ENCODE results near the gene SF3B2. TPM values are rescaled to one million over a fixed set of nuclear protein-coding genes. Genes with fewer than 3 reads are reported as not detected.

SF3B2 gene
- total and polyA plus RNA-seq, 9 donors, result 113 to 203 (median 189) TPM

DNA sequence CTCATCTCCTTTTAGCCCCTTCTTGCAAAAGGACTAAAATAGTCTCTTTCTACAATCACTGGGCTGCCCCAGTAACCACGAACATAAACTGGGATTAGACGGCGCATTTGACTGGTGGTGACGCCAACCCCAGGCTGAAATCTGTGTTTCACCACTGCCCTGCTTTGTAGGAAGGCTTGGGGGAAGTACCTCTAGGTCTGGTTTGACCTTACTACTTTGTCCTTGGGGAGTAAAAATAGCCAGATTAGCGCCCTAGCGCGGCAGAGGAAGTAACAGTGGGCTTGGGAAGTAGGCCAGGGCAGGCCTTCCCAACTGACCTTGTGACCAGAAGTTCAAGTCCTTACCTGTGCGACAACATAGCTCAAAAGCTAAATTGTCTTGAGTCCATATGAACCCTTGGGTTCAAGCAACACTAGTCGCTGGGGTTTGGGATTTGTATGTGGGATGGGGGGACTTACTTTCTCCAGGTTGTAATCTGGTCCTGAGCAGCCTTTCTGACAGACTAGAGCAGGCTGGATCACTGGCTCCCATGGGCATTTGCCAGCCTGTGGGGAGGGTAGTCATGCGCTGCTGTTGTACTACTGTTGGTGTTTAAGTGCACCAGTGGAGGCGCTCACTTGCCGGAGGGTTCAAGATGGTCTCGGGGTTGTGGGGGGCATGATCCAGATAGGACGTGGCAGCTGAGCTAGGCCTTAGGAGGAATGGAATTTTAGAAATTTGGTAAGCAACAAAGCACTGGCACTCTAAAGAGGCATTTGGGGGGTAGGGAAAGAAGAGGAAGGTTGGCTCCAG lies 17.0 kb downstream of the SF3B2 start:
- Histone ChIP-seq H3K36me3 (no peaks in the 10 kb centered on the region), H3K9me3 (no peaks in the 10 kb centered on the region), H3K4me1 (ENCODE audit: insufficient read depth) (peaks cover 12% of the 10 kb centered on the region), H3K27me3 (no peaks in the 10 kb centered on the region), H3K4me3 (peak overlapping the region; percentile 58), H3K27ac (peak overlapping the region; percentile 85 to 86)
- intact Hi-C loops (cut with DNase I), result loop anchor here in 1 of 4 donors (10.0 kb wide), 1 partner anchor 1784 kb away; the partner anchor contains the start of genes BAD and GPR137
- TF ChIP-seq EP300 (IDR thresholded peaks at IDR 0.05) (no peak), POLR2A (IDR thresholded peaks at IDR 0.05) (no peak)
- TF ChIP-seq, protein P1, sequence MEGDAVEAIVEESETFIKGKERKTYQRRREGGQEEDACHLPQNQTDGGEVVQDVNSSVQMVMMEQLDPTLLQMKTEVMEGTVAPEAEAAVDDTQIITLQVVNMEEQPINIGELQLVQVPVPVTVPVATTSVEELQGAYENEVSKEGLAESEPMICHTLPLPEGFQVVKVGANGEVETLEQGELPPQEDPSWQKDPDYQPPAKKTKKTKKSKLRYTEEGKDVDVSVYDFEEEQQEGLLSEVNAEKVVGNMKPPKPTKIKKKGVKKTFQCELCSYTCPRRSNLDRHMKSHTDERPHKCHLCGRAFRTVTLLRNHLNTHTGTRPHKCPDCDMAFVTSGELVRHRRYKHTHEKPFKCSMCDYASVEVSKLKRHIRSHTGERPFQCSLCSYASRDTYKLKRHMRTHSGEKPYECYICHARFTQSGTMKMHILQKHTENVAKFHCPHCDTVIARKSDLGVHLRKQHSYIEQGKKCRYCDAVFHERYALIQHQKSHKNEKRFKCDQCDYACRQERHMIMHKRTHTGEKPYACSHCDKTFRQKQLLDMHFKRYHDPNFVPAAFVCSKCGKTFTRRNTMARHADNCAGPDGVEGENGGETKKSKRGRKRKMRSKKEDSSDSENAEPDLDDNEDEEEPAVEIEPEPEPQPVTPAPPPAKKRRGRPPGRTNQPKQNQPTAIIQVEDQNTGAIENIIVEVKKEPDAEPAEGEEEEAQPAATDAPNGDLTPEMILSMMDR (IDR thresholded peaks at IDR 0.05), result no peak
- WGBS, 3 donors, result 14 to 33% (median 14%) methylated on average over 14 of the region's 14 CpGs
- DNase-seq, result peak; percentile 47 to 63 (median 57)

- H3K27ac ChIP-seq, result peak within 1 kb of the TSS; percentile 85 to 86
- peak; percentile 70 to 86 (median 81) for DNase-seq
- H3K27me3 ChIP-seq, result no peaks in the 10 kb centered on the region
- intact Hi-C loops (cut with DNase I), result loop anchor here in 1 of 4 donors (10.0 kb wide), 1 partner anchor 1785 kb away; the partner anchor contains the start of genes BAD and GPR137
- H3K9me3 ChIP-seq, result no peaks in the 10 kb centered on the region
- TF ChIP-seq, protein P1 (IDR thresholded peaks at IDR 0.05), result peak in 2 of 3 donors; percentile 32 to 43
- TF ChIP-seq POLR2A (IDR thresholded peaks at IDR 0.05), result peak; percentile 28
- TF ChIP-seq EP300 (IDR thresholded peaks at IDR 0.05), result no peak
- H3K4me1 ChIP-seq (ENCODE audit: insufficient read depth), result peaks cover 12% of the 10 kb centered on the region
- 0 to 1% (median 1%) methylated on average over 40 to 120 of the region's 120 CpGs for WGBS, 3 donors
- peak within 1 kb of the TSS; percentile 58 for H3K4me3 ChIP-seq
- no peaks in the 10 kb centered on the region for H3K36me3 ChIP-seq
Observed at GRCh38 chr11:66069715-66070603, 17.8 kb downstream of the SF3B2 start, which contains the start of gene PACS1. PACS1 (plus strand) TSS chr11:66070272; CDS start chr11:66070487, 215 bp downstream.

DNA sequence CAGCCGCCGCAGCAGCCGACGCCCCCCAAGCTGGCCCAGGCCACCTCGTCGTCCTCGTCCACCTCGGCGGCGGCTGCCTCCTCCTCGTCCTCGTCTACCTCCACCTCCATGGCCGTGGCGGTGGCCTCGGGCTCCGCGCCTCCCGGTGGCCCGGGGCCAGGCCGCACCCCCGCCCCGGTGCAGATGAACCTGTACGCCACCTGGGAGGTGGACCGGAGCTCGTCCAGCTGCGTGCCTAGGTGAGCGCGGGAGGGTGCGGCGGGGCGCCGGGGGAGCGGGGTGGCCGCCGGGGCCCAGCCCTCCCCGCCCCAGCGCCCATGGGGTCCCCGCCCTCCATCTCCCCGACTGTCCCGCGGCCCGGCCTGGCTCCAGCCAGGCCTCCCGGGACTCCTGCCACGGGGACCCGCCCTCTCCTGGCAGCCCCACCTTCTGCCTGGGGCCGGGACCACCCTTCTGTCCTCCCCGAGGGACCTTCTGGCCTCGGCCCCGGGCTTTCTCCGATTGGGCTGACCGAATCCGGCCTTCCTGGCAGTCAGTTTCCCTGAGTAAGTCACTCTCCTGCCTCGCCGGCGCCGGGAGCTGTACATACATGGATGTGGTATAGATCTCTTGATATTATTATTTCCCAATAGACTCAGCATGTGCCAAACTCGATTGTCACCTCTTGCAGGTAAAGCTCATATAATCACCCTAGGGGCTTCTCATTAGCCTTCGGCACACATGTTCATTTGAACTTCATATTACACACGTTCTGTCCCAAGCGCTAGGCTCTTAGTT lies 18.6 kb downstream of the SF3B2 start:
- peak; percentile 47 to 70 (median 64) for DNase-seq
- H3K36me3 ChIP-seq, result no peaks in the 10 kb centered on the region
- intact Hi-C loops (cut with DNase I), result no loop called here

GRCh38 chr11:66071381-66071801 lies 19.2 kb downstream of the SF3B2 start:
- peak overlapping the region; percentile 47 to 82 for H3K27ac ChIP-seq
- TF ChIP-seq, protein P1 (IDR thresholded peaks at IDR 0.05), result no peak
- TF ChIP-seq EP300 (IDR thresholded peaks at IDR 0.05), result no peak
- no peak for TF ChIP-seq POLR2A (IDR thresholded peaks at IDR 0.05)
- intact Hi-C loops (cut with DNase I), result no loop called here
- no peaks in the 10 kb centered on the region for H3K9me3 ChIP-seq
- peak in 1 of 5 donors; percentile 4 for DNase-seq
- peaks cover 12% of the 10 kb centered on the region for H3K4me1 ChIP-seq (ENCODE audit: insufficient read depth)
- 23 to 28% (median 24%) methylated on average over 2 of the region's 2 CpGs for WGBS, 3 donors
- H3K36me3 ChIP-seq, result no peaks in the 10 kb centered on the region
- no peaks in the 10 kb centered on the region for H3K27me3 ChIP-seq
- H3K4me3 ChIP-seq, result peak overlapping the region; percentile 58

More for the DNA sequence above, 18.6 kb downstream of the SF3B2 start:
- Histone ChIP-seq H3K4me3 (peak overlapping the region; percentile 58), H3K27me3 (no peaks in the 10 kb centered on the region), H3K9me3 (no peaks in the 10 kb centered on the region), H3K27ac (peak overlapping the region; percentile 47 to 82), H3K4me1 (ENCODE audit: insufficient read depth) (peaks cover 12% of the 10 kb centered on the region)
- 1% methylated on average over 42 to 60 of the region's 60 CpGs for WGBS, 3 donors
- no peak for TF ChIP-seq POLR2A (IDR thresholded peaks at IDR 0.05)

All from ovary (tissue), 9 donors.